AG09309 (cell line): ENCODE measurements around the gene GPC5.
A peak's percentile ranks its signal among the peaks of the same experiment; 100 is the strongest.

Source experiments
- DNase-seq: peaks from one replicate; pipeline ENCODE4 v3.0.0-alpha.2; 2010; ENCODE audit warnings: low read depth
- H3K4me3 ChIP-seq: 2 replicates; pipeline ENCODE4 v1.5.1; 2011; ENCODE audit warnings: mild to moderate bottlenecking, low read depth, low read length, moderate library complexity; ENCODE audit not compliant: control insufficient read depth
- TF ChIP-seq, protein P1 (sequence below): IDR thresholded peaks from 2 replicates; pipeline ENCODE4 v1.5.1; 2011; ENCODE audit warnings: mild to moderate bottlenecking, low read depth, low read length, inconsistent platforms; ENCODE audit not compliant: insufficient read depth, control insufficient read depth; ENCODE audit errors: missing control alignments

Gene GPC5

DNA sequence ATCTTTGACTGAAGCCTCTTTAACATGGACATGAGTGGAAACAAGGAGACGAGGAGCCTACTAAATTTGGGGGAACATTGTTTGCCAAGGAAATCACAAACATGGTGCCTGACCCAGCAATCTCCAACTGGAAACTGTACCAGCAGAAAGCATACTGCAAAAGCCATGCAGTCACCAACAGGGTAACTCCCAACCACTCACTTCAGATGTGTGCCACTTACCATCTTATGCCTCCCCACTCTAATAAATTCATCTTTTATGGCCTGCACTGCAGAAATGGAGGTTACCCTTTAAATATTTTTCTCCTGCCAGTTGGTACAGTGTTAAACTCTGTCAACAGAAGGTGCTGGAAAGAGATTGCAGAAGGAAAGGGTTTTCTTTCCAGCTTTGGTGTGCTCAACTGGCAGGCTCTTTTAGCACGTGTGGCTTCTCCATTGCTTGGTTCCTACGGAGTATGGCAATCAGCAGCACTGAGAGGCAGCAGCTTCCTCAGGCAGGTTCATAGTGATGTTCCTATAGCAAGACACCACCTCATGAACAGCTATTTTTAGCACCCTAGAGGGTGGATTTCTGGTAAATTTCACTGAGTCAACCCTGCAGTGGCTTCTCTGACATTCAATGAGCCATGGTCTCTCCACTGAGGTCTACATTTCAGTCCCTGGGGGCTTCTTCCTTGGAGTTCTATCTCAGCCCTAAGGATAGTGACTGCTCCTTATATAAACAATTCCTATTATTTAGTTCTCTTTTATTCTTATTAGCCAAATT is 29.6 kb upstream of the GPC5 start:
- H3K4me3 ChIP-seq: no peak overlapping the region
- TF ChIP-seq, protein P1, sequence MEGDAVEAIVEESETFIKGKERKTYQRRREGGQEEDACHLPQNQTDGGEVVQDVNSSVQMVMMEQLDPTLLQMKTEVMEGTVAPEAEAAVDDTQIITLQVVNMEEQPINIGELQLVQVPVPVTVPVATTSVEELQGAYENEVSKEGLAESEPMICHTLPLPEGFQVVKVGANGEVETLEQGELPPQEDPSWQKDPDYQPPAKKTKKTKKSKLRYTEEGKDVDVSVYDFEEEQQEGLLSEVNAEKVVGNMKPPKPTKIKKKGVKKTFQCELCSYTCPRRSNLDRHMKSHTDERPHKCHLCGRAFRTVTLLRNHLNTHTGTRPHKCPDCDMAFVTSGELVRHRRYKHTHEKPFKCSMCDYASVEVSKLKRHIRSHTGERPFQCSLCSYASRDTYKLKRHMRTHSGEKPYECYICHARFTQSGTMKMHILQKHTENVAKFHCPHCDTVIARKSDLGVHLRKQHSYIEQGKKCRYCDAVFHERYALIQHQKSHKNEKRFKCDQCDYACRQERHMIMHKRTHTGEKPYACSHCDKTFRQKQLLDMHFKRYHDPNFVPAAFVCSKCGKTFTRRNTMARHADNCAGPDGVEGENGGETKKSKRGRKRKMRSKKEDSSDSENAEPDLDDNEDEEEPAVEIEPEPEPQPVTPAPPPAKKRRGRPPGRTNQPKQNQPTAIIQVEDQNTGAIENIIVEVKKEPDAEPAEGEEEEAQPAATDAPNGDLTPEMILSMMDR: no peak
- no peak for DNase-seq

DNA sequence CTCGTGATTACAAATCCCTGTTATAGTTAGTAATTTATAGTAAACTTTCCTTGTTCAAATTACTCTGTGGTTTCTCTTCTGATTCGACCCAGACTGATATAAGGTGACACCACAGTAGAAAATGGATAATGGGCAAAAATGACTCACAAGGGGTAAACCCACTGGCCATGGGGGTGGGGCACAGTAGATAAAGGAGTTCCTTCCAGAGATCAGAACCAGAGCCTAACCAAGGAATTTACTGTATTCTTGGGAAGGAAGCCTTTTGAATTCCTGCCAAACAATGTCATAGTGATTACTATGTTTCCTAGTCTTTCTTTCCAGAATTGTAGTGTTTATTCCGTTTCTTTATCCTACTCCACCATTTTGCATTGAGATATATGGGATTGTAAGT is 29.0 kb upstream of the GPC5 start:
- no peak for DNase-seq
- H3K4me3 ChIP-seq: no peak overlapping the region
- TF ChIP-seq, protein P1: no peak

DNA sequence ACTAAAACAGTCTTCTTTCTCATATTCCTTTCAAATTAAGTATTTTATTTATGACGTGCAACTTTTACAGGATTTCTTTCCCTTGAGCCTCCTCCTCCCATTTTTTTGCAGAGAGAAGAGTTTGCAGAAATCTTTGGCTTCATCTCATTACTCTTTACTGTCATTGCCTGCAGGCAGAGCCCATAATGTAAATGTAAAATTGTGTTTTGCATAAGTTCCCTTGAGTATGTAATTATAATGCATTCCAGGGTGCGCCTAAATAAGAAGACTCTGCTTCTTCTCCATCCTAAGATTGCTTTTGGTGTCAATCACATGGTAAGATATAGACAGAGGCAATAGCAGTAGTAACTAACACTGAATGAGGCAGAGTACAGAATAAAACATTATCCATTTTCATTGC is 27.9 kb upstream of the GPC5 start:
- H3K4me3 ChIP-seq: no peak overlapping the region
- TF ChIP-seq, protein P1: no peak
- DNase-seq: no peak

DNA sequence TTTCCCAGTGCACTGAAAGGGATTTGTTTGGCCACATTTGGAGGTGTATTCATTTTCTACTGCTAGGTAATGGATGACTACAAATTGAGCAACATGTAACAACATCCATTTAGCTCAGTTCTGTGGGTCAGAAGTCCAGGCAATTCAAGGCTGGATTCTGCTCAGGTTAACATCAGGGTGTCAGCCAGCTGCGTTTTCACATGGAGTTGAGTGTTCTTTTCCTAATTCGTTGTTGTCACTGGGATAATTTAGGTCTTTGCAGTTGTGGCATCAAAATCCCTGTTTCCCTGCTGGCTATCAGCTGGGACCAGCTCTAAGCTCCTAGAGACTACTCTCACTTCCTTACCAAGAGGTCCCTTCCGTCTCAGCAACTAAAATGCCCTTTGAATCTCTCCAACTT is 25.5 kb upstream of the GPC5 start:
- H3K4me3 ChIP-seq: no peak overlapping the region
- no peak for DNase-seq
- TF ChIP-seq, protein P1: no peak

DNA sequence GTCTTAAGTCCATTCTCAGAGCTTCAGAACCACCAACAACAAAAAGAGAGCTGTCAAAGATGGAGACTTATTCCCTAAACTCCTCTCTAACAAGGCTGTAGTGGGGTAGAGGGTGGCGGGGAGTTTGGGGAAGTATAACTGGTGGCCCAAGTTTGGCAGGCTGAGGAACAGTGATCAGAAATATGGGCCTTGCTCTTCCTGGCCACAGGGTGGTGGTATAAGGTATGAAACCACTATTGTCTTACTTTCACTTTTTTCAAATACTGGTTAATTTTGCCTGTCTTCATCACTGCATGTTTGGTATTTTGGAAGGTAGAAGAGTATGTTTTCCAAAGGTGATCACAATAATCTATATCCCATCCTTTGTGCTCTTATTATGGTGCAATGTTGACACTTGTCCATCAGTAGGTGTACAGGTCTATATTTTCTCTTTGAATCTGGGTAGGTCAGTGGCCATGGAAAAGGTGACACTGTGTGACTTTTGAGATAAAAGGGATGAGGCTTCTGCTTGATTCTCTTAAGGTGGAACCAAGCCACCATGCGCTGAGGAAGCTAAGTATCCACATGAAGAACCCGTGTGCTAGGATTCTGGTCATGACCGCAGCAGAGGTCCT is 23.2 kb upstream of the GPC5 start:
- H3K4me3 ChIP-seq: no peak overlapping the region
- TF ChIP-seq, protein P1: peak; percentile 47
- no peak for DNase-seq

DNA sequence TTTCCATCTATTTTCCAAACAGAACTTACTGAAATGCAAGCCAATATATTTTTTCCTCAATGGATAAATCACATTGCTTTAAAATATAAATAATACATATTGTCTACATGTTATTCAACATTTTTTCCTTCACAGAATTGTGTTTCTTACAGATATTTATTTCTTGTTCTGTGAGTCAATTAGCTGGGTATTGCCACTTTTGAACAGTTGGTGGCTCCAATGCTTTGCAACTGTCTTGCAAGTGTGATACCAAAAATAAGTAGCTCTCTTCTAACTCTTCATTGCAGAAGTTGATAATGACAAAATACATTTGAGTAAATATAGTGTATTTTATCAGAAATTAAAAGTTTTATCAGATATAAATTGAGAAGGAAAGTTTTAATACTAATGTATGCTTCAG is 17.1 kb upstream of the GPC5 start:
- TF ChIP-seq, protein P1: peak; percentile 18
- H3K4me3 ChIP-seq: no peak overlapping the region
- no peak for DNase-seq
